Epithelial cell of prostate (primary cell): ENCODE data around the gene ALPL.
A peak's percentile ranks its signal among the peaks of the same experiment; 100 is the strongest.

Source experiments
- DNase-seq: peaks from one replicate; pipeline ENCODE4 v3.0.0-alpha.2; 2011; ENCODE audit warnings: low read depth, low spot score
- H3K27ac ChIP-seq: fragments of 450-650 bp; 2 replicates; pipeline ENCODE4 v1.5.1; 2017; ENCODE audit warnings: mild to moderate bottlenecking

The ALPL gene

DNA sequence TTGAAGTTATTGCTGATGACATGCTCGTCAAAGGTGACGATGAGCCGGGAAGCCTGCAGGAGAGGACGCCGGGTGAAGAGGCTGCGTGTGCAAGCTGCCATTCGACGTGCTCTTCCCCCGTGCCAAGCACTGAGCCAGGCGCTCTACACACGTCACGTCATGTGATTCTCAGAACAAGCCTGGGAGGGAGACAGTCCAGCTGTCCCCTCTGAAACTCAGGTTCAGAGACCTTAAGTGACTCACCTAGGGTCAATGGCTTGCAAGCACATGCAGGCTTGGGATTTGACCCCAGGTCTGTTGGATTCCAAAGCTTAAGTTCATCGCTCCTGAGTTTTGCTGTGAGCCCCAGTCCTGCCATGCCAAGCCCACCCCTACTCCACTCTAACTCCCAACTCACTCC is 102.8 kb downstream of the ALPL start:
- no peak overlapping the region for H3K27ac ChIP-seq
- DNase-seq = no peak

DNA sequence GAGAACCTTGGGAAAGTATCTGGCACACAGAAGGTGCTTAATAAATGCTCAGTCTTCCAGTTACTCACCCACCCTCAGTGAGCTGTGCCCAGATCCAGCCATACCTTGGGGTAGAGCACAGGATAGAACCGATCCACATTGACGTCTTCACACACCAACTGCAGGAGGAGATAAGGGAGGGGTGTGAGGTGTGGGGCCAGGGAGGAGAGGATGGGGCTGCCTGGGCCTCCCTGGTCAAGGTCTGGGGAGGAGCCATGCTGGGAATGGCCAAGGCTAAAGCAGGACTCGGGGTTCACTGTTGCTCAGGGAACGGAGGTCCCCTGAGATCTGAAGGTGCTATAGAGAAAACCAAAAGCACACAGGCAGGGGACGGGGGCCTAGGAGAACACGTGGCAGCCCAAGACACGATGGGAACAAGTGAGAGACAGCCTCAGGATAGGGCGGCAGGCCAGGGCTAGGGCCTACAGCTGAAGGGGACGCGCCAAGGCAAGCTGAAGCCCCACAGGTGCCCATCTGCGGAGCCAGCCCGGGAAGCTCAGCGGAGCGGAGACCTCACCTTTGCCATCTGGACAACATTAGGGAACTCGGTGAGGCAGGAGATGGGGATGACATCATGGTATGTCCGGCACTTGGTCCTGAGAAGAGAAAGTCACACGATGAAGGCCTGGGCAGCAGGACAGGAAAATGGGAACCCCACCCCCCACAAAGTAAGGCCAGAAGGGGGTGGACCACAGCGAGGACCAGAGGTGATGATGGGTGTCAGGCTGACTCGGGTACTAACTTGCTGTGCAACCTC is 104.0 kb downstream of the ALPL start:
- DNase-seq = no peak
- H3K27ac ChIP-seq = no peak overlapping the region

DNA sequence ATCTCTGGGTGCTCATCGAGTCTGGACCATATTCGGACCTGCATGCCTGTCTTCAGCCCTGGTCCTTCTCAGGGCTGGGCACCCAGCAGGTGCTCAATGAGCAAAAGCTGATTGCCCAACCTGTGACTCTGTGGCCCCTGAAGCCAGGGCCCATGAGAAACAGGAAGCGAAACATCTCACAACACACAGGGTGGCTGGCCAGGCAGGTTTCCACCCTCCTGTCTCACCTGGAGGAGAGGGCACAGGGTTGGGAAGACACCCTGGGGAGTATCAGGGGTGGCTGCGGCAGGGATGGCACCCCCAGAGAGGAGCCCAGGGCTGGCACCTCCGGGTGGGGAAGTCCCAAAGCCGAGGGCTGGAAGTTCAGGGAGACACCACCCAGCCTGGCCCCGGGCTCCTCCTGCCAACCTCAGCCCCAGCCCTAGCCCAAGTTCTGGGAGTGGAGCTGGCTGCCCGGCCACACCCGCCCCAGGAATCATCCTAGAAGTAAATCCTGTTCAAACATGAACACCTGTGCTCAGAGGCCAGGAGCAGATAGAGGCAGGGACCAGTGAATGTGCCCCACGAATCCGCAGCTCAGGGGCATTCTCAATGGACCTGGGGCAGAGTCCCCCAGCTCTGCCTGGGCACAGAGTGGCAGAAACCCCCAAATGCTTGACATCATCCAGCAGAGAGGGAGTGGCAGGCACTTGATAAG is 105.3 kb downstream of the ALPL start:
- peak overlapping the region; percentile 51 for H3K27ac ChIP-seq
- no peak for DNase-seq

GRCh38 chr1:21616372-21616771 is 107.1 kb downstream of the ALPL start:
- DNase-seq = no peak
- no peak overlapping the region for H3K27ac ChIP-seq

DNA sequence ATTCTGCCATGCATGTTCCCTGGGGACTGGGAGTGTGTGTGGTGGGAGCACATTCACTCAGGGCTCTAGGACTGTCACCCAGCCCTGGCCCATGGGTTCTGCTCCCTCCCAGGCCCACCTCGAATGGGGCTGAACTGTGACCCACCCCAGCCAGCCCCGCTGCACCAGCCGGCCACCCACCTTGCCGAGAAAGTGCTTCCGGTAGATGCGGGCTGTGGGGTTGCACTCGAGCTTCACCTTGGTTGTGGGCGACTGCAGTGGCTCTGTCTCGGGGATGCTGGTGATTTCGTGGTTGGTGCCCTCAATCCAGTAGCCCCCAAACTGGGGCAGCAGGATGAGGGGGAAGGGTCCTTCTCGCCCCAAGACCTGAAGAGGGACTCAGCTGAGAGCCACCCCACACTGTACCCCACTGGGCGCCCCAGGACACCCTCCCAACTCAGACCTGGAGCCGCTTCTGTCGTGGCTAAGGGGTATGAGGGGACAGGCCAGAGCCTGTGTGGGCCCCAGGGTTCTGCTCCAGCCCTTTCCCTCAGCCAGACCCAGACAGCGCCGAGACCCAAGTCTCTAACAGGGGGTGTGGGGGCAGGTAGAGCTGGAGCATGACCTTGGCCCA is 108.0 kb downstream of the ALPL start:
- DNase-seq = no peak
- H3K27ac ChIP-seq = no peak overlapping the region

GRCh38 chr1:21618059-21618458 is 108.8 kb downstream of the ALPL start:
- no peak overlapping the region for H3K27ac ChIP-seq
- no peak for DNase-seq

- no peak for DNase-seq
- H3K27ac ChIP-seq = no peak overlapping the region
Measured at GRCh38 chr1:21618561-21619374, 109.5 kb downstream of the ALPL start.

DNA sequence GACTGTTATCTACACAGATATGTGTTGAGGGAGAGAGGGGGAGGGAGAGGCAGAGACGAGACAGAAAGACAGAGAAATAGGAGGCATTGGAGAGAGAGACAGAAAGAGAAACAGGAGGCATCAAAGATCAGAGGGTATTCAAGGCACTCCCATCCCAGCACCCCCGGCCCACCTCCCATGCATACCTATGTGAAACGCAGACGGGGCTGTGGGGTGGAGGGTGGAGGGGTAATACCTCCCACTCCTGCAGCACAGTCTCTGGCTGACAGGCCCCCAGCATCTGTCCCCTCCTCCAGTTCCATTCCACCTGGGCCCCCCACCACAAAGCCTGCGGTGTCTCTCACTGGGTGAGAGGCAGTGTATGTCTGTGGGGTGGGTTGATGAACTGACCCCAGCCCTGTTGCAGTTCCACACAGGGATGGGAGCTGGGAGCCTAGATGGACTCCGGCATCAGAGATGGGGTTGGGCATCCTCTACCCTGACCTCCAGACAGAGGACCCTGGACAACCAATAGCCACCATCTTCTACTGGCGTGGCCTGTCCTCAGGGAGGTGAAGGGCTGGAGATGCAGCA is 110.2 kb downstream of the ALPL start:
- H3K27ac ChIP-seq = no peak overlapping the region
- DNase-seq = no peak

GRCh38 chr1:21620011-21620410 is 110.8 kb downstream of the ALPL start:
- no peak for DNase-seq
- no peak overlapping the region for H3K27ac ChIP-seq

- no peak overlapping the region for H3K27ac ChIP-seq
- no peak for DNase-seq
Measured at GRCh38 chr1:21620496-21620895, 111.3 kb downstream of the ALPL start.

- no peak for DNase-seq
- no peak overlapping the region for H3K27ac ChIP-seq
Measured at GRCh38 chr1:21621051-21621450, 111.8 kb downstream of the ALPL start.

DNA sequence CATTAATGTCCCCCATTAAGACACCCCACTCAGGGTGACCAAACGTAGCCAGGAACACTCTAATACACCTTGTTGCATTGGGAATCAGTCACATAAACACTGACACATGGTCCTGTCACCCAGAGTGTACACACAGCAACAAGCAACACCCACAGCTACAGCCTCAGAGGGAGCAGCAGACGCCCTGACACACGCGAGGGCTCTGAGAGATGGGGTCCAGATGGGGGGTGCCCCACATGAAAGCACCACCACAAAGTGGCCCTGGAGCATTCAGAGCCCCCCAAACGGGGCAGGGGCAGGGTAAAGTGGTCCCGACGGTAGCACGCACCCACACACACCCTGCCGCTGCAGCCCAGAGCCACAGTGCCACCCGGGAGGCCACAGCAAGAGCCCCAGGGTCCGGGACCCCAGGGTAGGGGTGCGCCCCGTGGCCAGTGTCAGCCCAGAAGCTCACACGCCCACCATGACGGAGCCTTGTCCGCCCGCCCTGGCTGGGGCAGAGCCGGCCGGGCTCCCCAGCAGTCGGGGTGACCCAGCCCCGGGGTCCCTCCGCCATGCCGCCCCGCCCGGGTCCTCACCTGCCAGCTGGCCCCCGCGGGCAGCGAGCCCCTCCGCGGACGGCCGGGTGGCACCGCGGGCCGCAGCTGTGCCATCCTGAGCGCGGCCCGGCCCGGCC is 112.7 kb downstream of the ALPL start:
- no peak overlapping the region for H3K27ac ChIP-seq
- no peak for DNase-seq

DNA sequence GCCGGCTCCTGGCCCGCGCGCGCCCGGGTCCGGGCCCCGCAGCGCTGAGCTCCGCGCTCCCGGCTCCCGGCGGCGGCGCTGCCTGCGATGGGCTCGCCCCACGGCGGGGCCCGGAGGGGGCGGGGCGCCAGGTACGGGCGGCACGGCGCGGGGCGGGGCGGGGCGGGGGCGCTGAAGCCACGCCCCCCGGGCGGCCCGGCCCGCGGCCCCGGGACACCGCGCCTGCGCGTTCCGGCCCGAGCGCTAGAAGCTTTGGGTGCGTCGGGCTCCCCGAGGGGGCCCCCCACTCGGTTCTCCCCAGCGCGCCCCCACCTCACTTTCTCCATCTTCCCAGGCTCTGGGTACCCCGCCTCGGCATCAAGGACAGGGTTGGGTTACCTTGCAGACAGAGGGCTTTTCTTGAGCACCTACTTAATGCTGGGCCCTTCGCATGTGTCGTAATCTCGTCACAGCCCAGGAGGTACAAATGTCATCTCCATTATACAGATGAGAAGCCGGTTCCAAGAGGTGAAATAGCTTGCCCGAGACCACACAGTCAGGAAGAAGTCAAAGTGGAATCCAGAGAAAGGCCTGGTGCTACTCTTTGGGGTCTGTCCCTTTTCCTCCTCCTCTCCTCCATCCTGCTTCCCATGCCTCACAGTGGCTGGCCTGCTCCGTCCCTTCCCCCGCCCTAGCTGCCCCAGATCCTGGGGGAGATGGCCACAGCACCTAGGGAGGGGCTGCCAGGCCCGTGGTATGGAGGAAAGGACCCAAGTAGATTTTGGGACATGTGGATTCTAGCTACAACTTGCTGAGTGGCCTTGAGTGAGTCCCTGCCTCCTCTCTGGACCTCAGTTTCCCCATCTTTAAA is 113.5 kb downstream of the ALPL start:
- H3K27ac ChIP-seq = no peak overlapping the region
- no peak for DNase-seq

- DNase-seq = no peak
- H3K27ac ChIP-seq = peak overlapping the region; percentile 12
Measured at GRCh38 chr1:21623410-21623961, 114.3 kb downstream of the ALPL start.

- DNase-seq = no peak
- no peak overlapping the region for H3K27ac ChIP-seq
Measured at GRCh38 chr1:21624571-21625389, 115.6 kb downstream of the ALPL start.

GRCh38 chr1:21625390-21626190 is 116.4 kb downstream of the ALPL start:
- no peak overlapping the region for H3K27ac ChIP-seq
- no peak for DNase-seq

DNA sequence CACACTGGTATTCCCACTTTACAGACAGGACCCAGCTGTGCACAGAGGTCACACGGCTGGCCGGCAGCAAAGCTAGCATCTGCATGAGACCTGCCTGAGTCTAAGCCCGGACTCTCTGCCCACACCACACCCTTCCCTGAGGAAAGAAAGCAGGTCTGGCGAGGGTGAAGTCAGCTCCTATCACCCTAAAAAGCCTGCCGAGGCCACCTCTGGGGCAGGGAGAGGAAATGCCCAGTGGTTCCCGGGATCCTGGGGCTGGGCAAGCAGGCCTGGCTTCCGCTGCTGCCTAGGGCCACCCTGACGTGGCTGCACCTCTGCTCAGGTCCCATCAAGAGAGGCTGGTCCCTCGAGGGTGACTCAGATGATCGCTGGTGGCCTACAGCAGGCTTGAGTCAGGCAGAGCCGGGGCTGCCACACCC is 117.7 kb downstream of the ALPL start:
- DNase-seq = peak; percentile 36
- H3K27ac ChIP-seq = peak overlapping the region; percentile 33
